CD14-positive monocyte (primary cell): ENCODE measurements around the gene RAB1A. TPM values are rescaled to one million over a fixed set of nuclear protein-coding genes. Genes with fewer than 3 reads are reported as not detected.

Experiments
- DNase-seq, 3 donors: peaks; one replicate each; pipeline ENCODE4 v3.0.0-alpha.2; 2011 to 2022
- H2AFZ ChIP-seq: 2 replicates; pipeline ENCODE4 v1.6.0; 2012; ENCODE audit warnings: mild to moderate bottlenecking, low read depth, low read length, inconsistent platforms; ENCODE audit not compliant: insufficient read depth, poor library complexity, severe bottlenecking
- H3K27ac ChIP-seq, 2 donors: 1 replicate in 1 of 2; 2 replicates in 1 of 2; pipeline ENCODE4 v1.5.1; 2012 to 2013; ENCODE audit warnings: low read length in 2 of 2, control low read depth in 1 of 2, inconsistent platforms in 1 of 2, low read depth in 1 of 2, mild to moderate bottlenecking in 1 of 2
- H3K27me3 ChIP-seq, 2 donors: one replicate each; pipeline versions ENCODE4 v1.6.0 to v1.6.1; 2011 to 2013; ENCODE audit warnings: low read length in 2 of 2; ENCODE audit not compliant: control insufficient read depth in 2 of 2, insufficient read depth in 2 of 2
- H3K36me3 ChIP-seq, 2 donors: replicated peaks in 1 of 2; 1 replicate in 1 of 2; 2 replicates in 1 of 2; pipeline versions ENCODE4 v1.5.1 to v1.6.1; 2012 to 2013; ENCODE audit warnings: low read length in 2 of 2, control low read depth in 1 of 2, inconsistent platforms in 1 of 2, mild to moderate bottlenecking in 1 of 2; ENCODE audit not compliant: insufficient read depth in 2 of 2, control insufficient read depth in 1 of 2
- H3K4me1 ChIP-seq, 2 donors: 1 replicate in 1 of 2; 2 replicates in 1 of 2; pipeline versions ENCODE4 v1.5.1 to v1.6.1; 2012 to 2013; ENCODE audit warnings: low read length in 2 of 2, control low read depth in 1 of 2, inconsistent platforms in 1 of 2, mild to moderate bottlenecking in 1 of 2, moderate library complexity in 1 of 2; ENCODE audit not compliant: insufficient read depth in 2 of 2, control insufficient read depth in 1 of 2
- H3K4me2 ChIP-seq: replicated peaks from 2 replicates; pipeline ENCODE3; 2012; ENCODE audit warnings: low read length, moderate library complexity, mild to moderate bottlenecking; ENCODE audit not compliant: poor library complexity, severe bottlenecking; ENCODE audit errors: extremely low read depth
- H3K4me3 ChIP-seq, 3 experiments: fragments of 200-600 bp in 1 of 3; sonication (generic) in 1 of 3; replicated peaks in 1 of 3; 1 replicate in 2 of 3; 2 replicates in 1 of 3; pipeline ENCODE4 v1.5.1; 2011 to 2013; ENCODE audit warnings: low read length in 3 of 3, mild to moderate bottlenecking in 3 of 3, control low read depth in 2 of 3, low read depth in 2 of 3, inconsistent platforms in 1 of 3, moderate library complexity in 1 of 3
- H3K79me2 ChIP-seq: 2 replicates; pipeline ENCODE4 v1.6.0; 2012; ENCODE audit warnings: mild to moderate bottlenecking, control low read depth, inconsistent platforms, low read length, moderate library complexity; ENCODE audit not compliant: insufficient read depth
- H3K9ac ChIP-seq: 2 replicates; pipeline ENCODE4 v1.6.0; 2017; ENCODE audit warnings: low read length, mild to moderate bottlenecking; ENCODE audit not compliant: insufficient read depth, poor library complexity, severe bottlenecking
- H3K9me3 ChIP-seq, 2 donors: replicated peaks in 1 of 2; 1 replicate in 1 of 2; 2 replicates in 1 of 2; pipeline versions ENCODE4 v1.5.1 to v1.6.1; 2012 to 2013; ENCODE audit warnings: low read length in 2 of 2, control low read depth in 1 of 2; ENCODE audit not compliant: control insufficient read depth in 1 of 2, insufficient read depth in 1 of 2
- H4K20me1 ChIP-seq: 2 replicates; pipeline ENCODE4 v1.6.0; 2012; ENCODE audit warnings: mild to moderate bottlenecking, low read length, control low read depth, moderate library complexity; ENCODE audit not compliant: insufficient read depth
- H3K27ac Mint-ChIP-seq, 7 donors: one replicate each; pipeline ENCODE4 v1.8.0; 2020; ENCODE audit warnings: mild to moderate bottlenecking in 7 of 7, mixed read lengths in 7 of 7, moderate library complexity in 6 of 7, inconsistent platforms in 2 of 7
- H3K27me3 Mint-ChIP-seq, 3 donors: one replicate each; pipeline ENCODE4 v1.8.0; 2021 to 2022; ENCODE audit warnings: low read depth in 3 of 3, mild to moderate bottlenecking in 3 of 3, mixed read lengths in 3 of 3, moderate library complexity in 3 of 3, inconsistent platforms in 1 of 3
- H3K36me3 Mint-ChIP-seq, 2 donors: one replicate each; pipeline ENCODE4 v1.8.0; 2020; ENCODE audit warnings: mixed read lengths in 2 of 2, inconsistent platforms in 1 of 2, mild to moderate bottlenecking in 1 of 2
- H3K4me1 Mint-ChIP-seq: one replicate; pipeline ENCODE4 v1.8.0; 2020; ENCODE audit warnings: mild to moderate bottlenecking, mixed read lengths
- H3K4me3 Mint-ChIP-seq, 2 donors: one replicate each; pipeline ENCODE4 v1.8.0; 2020; ENCODE audit warnings: mild to moderate bottlenecking in 2 of 2, mixed read lengths in 2 of 2, moderate library complexity in 1 of 2
- H3K9me3 Mint-ChIP-seq, 7 donors: one replicate each; pipeline ENCODE4 v1.8.0; 2020 to 2022; ENCODE audit warnings: mixed read lengths in 7 of 7, mild to moderate bottlenecking in 6 of 7, moderate library complexity in 6 of 7, inconsistent platforms in 2 of 7
- CTCF ChIP-seq: fragments of 200-600 bp; IDR thresholded peaks from one replicate; pipeline ENCODE4 v1.8.0; 2022; ENCODE audit warnings: antibody characterized with exemption, mild to moderate bottlenecking
- WGBS: methylation state at CpG from one replicate; pipeline ENCODE4 v1.1.5; 2013; ENCODE audit warnings: missing lambda C conversion rate; ENCODE audit not compliant: insufficient coverage; 5-methylcytosine and 5-hydroxymethylcytosine counted together
- intact Hi-C, 2 donors: fragments of 100-400 bp; cut with micrococcal nuclease; formaldehyde crosslinking; loops; one replicate each; pipeline versions ENCODE4 v1.15.0 to v1.15.1; 2023
- polyA plus RNA-seq, 3 donors: library from polyadenylated mRNA; depleted of rRNA in 1 of 3; unstranded in 2 of 3; stranded (reverse) in 1 of 3; fragments of 300-500 nt in 2 of 3; fragments of >200 nt in 1 of 3; fragmentation: Illumina TruSeq in 2 of 3; gene quantifications; 1 replicate in 2 of 3; 2 replicates in 1 of 3; pipeline ENCODE4 v1.2.3, GENCODE V29; 2012 to 2021

RAB1A gene
- polyA plus RNA-seq, 3 donors: 106 to 124 (median 110) TPM

GRCh38 chr2:65113816-65114215, 16.1 kb downstream of the RAB1A start:
- peak overlapping the region in 1 of 2 donors; percentile 9 for H3K27ac ChIP-seq
- peaks cover 29 to 32% of the 10 kb centered on the region in 2 donors for H3K4me1 ChIP-seq
- peaks cover 45% of the 10 kb centered on the region for H3K4me1 Mint-ChIP-seq
- H3K27me3 Mint-ChIP-seq: no peaks in the 10 kb centered on the region
- intact Hi-C loops: no loop called here
- H3K4me2 ChIP-seq: no peak overlapping the region
- no peaks in the 10 kb centered on the region for H3K9me3 ChIP-seq
- peaks cover 0 to 1% (median 0%) of the 10 kb centered on the region in 7 donors for H3K9me3 Mint-ChIP-seq
- no peak overlapping the region for H3K4me3 ChIP-seq
- no peaks in the 10 kb centered on the region for H3K27me3 ChIP-seq
- peaks cover 9 to 29% of the 10 kb centered on the region in 2 donors for H3K36me3 Mint-ChIP-seq
- no CpG with 5 or more reads among the region's 2 CpGs for WGBS
- H3K4me3 Mint-ChIP-seq: no peak overlapping the region
- H4K20me1 ChIP-seq: peaks cover 100% of the 10 kb centered on the region
- H3K9ac ChIP-seq: no peak overlapping the region
- H3K27ac Mint-ChIP-seq: peak overlapping the region in 3 of 7 donors; percentile 4 to 54 (median 46)
- H3K36me3 ChIP-seq: peaks cover 4 to 21% of the 10 kb centered on the region in 2 donors
- H2AFZ ChIP-seq: no peak overlapping the region
- H3K79me2 ChIP-seq: peaks cover 100% of the 10 kb centered on the region
- DNase-seq: no peak
- TF ChIP-seq CTCF: no peak

GRCh38 chr2:65113229-65113628, 16.7 kb downstream of the RAB1A start:
- peaks cover 100% of the 10 kb centered on the region for H3K79me2 ChIP-seq
- H3K27me3 ChIP-seq: no peaks in the 10 kb centered on the region
- Mint-ChIP-seq H3K4me1 (peaks cover 44% of the 10 kb centered on the region), H3K4me3 (no peak overlapping the region), H3K36me3 (peaks cover 9 to 31% of the 10 kb centered on the region in 2 donors), H3K27me3 (no peaks in the 10 kb centered on the region), H3K27ac (no peak overlapping the region), H3K9me3 (peaks cover 0 to 1% (median 0%) of the 10 kb centered on the region in 7 donors)
- H3K9ac ChIP-seq: no peak overlapping the region
- no peak for DNase-seq
- no peaks in the 10 kb centered on the region for H3K9me3 ChIP-seq
- WGBS: no CpG with 5 or more reads among the region's 4 CpGs
- H3K36me3 ChIP-seq: peaks cover 4 to 20% of the 10 kb centered on the region in 2 donors
- TF ChIP-seq CTCF: no peak
- intact Hi-C loops: no loop called here
- H3K4me3 ChIP-seq: no peak overlapping the region
- H2AFZ ChIP-seq: no peak overlapping the region
- no peak overlapping the region for H3K27ac ChIP-seq
- no peak overlapping the region for H3K4me2 ChIP-seq
- peaks cover 100% of the 10 kb centered on the region for H4K20me1 ChIP-seq
- H3K4me1 ChIP-seq: peaks cover 24 to 27% of the 10 kb centered on the region in 2 donors
